ENCODE results near the gene OPTC.

Gene OPTC

DNA sequence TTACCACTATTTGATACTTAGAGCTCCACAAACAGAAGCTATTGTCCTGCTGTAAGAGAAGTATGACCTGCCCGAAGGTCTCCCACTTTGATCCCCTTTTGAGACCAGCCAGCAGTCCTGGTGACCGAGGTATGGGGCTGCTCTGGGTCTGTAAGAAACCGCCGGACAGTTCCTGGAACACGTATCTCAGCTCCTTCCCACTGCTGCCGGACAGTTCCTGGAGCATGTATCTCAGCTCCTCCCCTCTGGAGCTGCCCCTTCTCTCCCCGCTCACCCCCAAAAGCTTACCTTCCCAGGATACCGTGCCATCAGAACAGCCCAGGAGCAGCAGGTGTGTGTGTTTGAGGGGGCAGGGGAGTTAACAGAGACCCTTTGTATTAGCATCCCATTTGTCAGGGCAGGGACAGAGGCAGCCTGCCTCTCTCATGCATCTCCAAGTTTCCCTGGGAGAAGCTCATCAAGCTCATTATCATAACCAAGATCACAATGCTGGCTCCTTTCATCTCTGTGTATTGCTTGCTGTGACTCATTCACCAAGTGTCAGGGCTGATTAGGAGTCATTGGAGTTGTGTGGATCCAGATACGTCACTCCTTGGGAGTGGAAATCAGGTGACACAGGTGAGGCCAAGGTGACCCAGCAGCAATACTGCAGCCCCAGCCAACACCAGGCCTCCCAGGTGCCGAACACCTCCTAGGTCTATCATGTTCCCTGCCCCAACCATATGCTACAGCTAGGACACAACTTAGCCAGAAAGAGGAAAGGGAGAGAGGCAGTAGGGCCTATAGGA is 25.3 kb downstream of the OPTC start:
- no peak for DNase-seq

GRCh38 chr1:203519896-203520295 is 25.9 kb downstream of the OPTC start:
- no peak for DNase-seq

DNA sequence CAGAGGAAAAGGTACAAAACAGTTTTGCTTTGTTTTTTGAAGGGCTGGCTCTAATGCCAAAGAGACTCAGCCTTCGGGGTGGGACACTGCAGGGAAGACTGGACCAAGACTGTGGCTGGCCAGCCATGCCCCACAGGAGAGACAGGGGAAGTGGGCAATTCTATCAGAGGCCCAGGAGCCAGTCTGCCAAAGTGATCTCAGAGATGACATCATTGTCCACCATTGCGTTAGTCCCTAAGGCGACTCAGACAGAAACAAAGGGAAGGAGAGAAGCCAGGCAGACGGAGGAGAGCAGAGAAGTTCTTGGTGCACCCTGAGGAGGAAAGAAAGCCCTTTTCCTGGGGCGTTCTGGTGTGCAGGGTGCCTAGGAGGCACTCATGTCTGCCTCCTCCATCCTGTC is 26.4 kb downstream of the OPTC start:
- DNase-seq, result no peak

- DNase-seq, result peak; percentile 50
Measured at GRCh38 chr1:203521074-203521794, 27.3 kb downstream of the OPTC start.

DNA sequence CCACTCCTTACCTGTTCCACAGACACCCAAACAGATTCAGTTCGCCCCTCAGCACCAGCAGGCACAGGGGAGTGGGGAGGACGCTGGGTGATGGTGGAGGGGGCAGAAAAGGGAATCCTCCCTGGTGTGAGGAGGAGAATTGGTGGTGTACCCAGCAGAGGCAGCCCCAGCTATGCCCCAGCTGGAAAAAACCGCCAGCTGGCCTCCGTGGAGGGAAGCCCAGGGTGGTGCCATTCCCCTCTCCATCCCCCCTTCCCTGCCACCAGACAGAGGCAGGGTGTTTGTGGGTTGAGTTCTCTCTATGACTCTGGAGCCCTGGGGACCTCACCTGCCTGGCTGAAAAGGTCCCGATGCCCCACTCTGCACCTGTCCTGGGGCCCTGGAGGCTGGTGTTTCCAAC is 27.9 kb downstream of the OPTC start:
- DNase-seq, result no peak

DNA sequence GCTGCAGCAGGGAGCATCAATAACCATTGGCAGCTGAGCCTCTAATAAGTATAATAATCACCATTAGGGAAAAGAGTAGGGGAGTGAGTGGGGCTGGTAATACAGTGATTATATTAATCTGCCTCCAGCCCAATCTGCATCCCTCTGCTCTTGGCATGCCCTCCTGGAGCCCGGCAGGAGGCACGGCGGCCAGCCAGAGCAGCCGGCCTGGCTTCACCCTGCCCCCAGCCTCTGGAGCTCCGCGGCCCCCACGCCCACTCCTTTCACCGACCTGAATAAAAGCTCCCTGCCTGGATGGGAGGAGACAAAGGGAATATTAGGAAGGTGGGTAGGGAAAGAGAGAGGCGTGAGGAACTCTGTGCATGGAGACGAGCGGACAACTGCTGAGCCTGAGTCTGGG is 28.3 kb downstream of the OPTC start:
- DNase-seq, result peak; percentile 98

DNA sequence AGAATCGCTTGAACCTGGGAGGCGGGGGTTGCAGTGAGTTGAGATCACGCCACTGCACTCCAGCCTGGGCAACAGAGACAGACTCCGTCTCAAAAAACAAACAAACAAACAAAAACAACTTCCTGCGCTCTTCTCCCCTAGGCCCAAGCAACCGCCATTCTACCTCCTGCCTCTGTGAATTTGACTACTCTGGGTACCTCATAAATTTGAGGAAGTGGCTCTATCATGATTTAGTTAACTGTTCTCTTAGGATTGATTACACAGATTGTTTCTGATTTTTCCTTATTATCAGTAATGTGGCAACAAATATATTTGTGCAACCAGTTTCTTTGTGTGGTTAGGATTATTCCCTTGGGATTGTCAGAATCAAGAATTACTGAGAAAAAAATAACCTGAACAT is 29.7 kb downstream of the OPTC start:
- DNase-seq, result no peak

- DNase-seq, result no peak
Measured at GRCh38 chr1:203524152-203524551, 30.2 kb downstream of the OPTC start.

DNA sequence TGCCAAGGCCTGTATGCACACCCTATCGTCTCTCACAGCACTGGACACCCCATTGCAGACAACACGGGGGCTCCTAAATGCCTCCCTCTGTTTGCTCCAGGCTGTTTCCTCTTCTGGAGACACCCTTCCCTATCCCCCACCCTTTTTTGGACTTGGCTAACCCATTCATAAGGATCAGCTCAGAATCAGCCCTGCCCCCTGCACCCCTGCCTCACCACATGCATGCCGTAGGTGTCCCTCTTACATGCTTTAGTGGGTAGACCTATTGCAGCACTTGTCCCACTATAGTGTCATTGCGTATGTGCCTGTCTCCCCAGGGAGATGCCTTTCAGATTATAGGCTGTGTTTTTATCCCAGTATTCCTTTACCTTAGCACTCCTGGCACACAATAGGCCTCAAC is 30.9 kb downstream of the OPTC start:
- DNase-seq, result no peak

GRCh38 chr1:203525685-203526084 is 31.7 kb downstream of the OPTC start:
- DNase-seq, result no peak

- DNase-seq, result no peak
Measured at GRCh38 chr1:203526130-203526529, 32.2 kb downstream of the OPTC start.

DNA sequence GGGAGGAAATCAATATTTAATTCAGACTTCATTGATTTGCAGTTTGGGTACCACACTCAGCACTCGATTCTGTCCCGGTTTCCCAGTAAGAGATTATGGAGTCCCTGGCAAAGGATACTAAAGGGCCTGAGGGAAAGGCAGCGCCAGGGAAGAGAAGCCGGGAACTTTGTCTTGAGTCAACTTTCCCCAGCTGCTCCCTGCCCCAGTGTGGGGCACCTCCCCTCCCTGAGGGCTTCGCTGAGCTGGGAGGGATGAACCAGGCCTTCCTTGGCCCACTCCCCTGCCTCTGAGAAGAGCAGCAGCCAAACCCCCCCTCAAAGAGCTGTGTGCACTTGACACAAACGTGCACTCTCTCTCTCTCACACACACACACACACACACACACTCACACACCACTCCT is 32.6 kb downstream of the OPTC start:
- DNase-seq, result no peak

- DNase-seq, result no peak
Measured at GRCh38 chr1:203527013-203527412, 33.1 kb downstream of the OPTC start.

- no peak for DNase-seq
Measured at GRCh38 chr1:203528063-203528462, 34.1 kb downstream of the OPTC start.

DNA sequence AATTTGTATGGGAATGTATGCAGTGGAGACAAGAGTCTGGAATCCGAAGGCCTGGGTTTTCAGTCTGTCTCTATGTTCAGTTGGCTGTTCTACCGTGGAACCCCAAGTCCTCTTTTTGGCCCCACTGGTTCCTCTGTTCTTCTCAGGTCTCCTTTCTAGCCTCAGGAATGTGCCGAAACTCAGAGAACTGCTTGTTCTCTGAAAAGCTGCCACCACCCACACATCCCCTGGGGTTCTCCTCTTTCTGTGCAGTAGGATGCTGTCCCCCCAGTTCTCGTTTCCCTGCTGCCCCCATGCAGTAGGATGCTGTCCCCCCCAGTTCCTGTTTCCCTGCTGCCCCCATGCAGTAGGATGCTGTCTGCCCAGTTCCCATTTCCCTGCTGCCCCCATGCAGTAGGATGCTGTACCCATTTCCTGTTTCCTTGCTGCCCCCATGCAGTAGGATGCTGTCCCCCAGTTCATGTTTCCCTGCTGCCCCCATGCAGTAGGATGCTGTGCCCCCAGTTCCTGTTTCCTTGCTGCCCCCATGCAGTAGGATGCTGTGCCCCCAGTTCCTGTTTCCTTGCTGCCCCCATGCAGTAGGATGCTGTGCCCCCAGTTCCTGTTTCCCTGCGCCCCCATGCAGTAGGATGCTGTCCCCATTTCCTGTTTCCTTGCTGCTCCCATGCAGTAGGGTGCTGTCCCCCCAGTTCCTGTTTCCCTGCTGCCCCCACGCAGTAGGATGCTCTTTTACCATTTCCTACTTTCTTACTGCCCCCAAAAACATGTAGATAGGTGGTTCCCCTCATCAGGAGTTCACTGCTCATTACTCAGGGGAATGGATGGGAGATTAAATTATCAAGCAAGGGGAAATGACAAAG is 35.3 kb downstream of the OPTC start:
- no peak for DNase-seq

GRCh38 chr1:203531063-203531462 is 37.1 kb downstream of the OPTC start:
- DNase-seq, result no peak

- DNase-seq, result no peak
Measured at GRCh38 chr1:203534012-203534411, 40.1 kb downstream of the OPTC start.

DNA sequence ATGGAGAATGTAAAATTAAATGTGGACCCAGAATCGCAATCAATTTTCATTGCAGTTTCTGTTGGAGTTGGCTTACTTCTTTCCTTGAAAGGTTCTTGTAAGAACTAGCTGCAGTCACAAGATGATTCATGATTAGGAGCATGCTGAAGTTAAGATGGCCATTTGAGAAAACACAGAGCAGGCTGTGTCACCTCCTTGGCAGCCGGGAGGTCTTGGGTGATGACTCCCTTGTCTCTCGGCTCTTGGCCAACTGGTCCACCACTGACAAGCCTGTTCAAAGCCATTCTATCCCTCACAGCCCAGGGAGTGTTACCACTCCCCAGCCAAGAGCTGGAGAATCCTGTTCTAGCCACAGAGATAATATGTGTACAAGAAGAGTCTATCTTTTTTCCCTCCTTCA is 40.6 kb downstream of the OPTC start:
- DNase-seq, result no peak

DNA sequence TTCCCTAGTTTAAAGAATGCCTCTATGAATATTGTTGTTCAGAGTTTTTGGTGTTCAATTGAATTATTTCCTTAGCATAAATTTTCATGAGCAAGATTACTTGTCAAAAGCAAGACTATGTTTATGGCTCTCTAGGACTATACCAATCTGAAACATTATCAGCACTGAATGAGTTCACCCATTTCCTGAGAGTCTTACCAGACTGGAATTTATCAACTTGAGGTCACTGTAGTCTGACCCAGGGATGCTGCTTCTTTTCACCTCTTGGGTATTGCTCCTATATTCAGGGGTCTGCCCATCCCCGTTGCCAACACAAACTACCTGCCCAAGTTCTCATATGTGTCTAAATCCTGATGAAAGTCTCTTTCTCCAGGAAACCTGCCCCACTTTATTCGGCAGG is 42.6 kb downstream of the OPTC start:
- DNase-seq, result no peak

- DNase-seq, result no peak
Measured at GRCh38 chr1:203536980-203537455, 43.1 kb downstream of the OPTC start.

GRCh38 chr1:203537806-203538464 is 44.0 kb downstream of the OPTC start:
- no peak for DNase-seq

- DNase-seq, result no peak
Measured at GRCh38 chr1:203538726-203539125, 44.8 kb downstream of the OPTC start.

All from COR-L47 (cell line).